Breast epithelium (tissue), 4 donors: ENCODE results near the gene NR2E1. TPM values are rescaled to one million over a fixed set of nuclear protein-coding genes. Genes with fewer than 3 reads are reported as not detected.

Experiments
- DNase-seq, 2 donors: peaks; one replicate each; pipeline ENCODE4 v3.0.0-alpha.2; 2019; ENCODE audit warnings: low spot score in 2 of 2
- H3K27ac ChIP-seq, 2 donors: fragments of 200-600 bp; sonication (generic) in 1 of 2; one replicate each; pipeline ENCODE4 v1.5.1; 2016 to 2019; ENCODE audit warnings: mild to moderate bottlenecking in 1 of 2
- H3K27me3 ChIP-seq, 2 donors: fragments of 200-600 bp; sonication (generic) in 1 of 2; one replicate each; pipeline versions ENCODE4 v1.5.1 to v1.6.0; 2017 to 2019; ENCODE audit warnings: control low read depth in 1 of 2, mild to moderate bottlenecking in 1 of 2
- H3K36me3 ChIP-seq: fragments of 200-600 bp; one replicate; pipeline ENCODE4 v1.5.1; 2019
- H3K4me1 ChIP-seq, 2 donors: fragments of 200-600 bp; sonication (generic); one replicate each; pipeline ENCODE4 v1.5.1; 2016 to 2019; ENCODE audit warnings: control low read depth in 1 of 2
- H3K4me3 ChIP-seq, 3 donors: fragments of 200-600 bp; sonication (generic); 1 replicate in 2 of 3; 2 replicates in 1 of 3; pipeline ENCODE4 v1.5.1; 2016 to 2019; ENCODE audit warnings: mild to moderate bottlenecking in 3 of 3, moderate library complexity in 2 of 3
- H3K9me3 ChIP-seq, 2 donors: fragments of 200-600 bp; sonication (generic) in 1 of 2; one replicate each; pipeline ENCODE4 v1.5.1; 2016 to 2019; ENCODE audit warnings: control low read depth in 1 of 2
- POLR2A ChIP-seq: fragments of 450-650 bp; IDR thresholded peaks from one replicate; pipeline ENCODE4 v1.6.1; 2016; ENCODE audit warnings: antibody characterized with exemption, mild to moderate bottlenecking, moderate library complexity
- POLR2AphosphoS5 ChIP-seq, 3 donors: sonication (generic); formaldehyde crosslinking; IDR thresholded peaks; one replicate each; pipeline ENCODE4 v1.6.1; 2017; ENCODE audit warnings: antibody characterized with exemption in 3 of 3
- intact Hi-C: fragments of 100-400 bp; cut with DNase I; formaldehyde crosslinking; loops from one replicate; pipeline ENCODE4 v1.15.1; 2023; ENCODE audit warnings: low total_unique reads
- total RNA-seq, 3 donors: library from RNA; depleted of rRNA; stranded (reverse); fragments of >200 nt; gene quantifications; one replicate each; pipeline ENCODE4 v1.1.0, GENCODE V29; 2016
- TF ChIP-seq, protein P1 (sequence below), 3 donors: fragments of 450-650 bp; IDR thresholded peaks; one replicate each; pipeline ENCODE4 v1.5.1; 2016 to 2017; ENCODE audit warnings: antibody characterized with exemption in 3 of 3, mild to moderate bottlenecking in 3 of 3, moderate library complexity in 3 of 3

The NR2E1 gene
- total RNA-seq, 3 donors from 2014 or later, result 0.33 TPM; not detected in 2

DNA sequence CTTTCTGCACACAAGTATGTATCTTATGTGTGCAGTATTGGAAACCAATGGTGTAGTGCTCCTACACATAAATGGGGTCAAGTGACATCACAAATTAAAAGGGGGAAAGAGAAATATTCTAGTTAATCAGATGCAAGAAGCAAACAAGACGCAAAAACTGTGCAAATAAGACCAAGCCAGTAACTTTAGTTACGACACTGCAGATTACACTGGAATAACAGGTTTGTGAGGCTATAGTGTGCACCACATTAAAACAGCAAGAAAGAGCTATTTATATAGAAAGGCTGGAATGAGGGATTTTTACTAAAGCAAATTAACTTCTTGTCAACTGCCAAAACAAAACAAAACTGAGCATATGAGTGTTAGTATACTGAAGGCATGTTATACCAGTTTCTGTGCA lies 45.8 kb downstream of the NR2E1 start:
- no peak for DNase-seq
- no peaks in the 10 kb centered on the region for H3K4me1 ChIP-seq
- no peaks in the 10 kb centered on the region for H3K9me3 ChIP-seq
- no peak overlapping the region for H3K4me3 ChIP-seq
- intact Hi-C loops, result no loop called here
- H3K36me3 ChIP-seq, result no peaks in the 10 kb centered on the region
- no peak overlapping the region for H3K27ac ChIP-seq
- TF ChIP-seq POLR2A, result no peak
- no peaks in the 10 kb centered on the region for H3K27me3 ChIP-seq

DNA sequence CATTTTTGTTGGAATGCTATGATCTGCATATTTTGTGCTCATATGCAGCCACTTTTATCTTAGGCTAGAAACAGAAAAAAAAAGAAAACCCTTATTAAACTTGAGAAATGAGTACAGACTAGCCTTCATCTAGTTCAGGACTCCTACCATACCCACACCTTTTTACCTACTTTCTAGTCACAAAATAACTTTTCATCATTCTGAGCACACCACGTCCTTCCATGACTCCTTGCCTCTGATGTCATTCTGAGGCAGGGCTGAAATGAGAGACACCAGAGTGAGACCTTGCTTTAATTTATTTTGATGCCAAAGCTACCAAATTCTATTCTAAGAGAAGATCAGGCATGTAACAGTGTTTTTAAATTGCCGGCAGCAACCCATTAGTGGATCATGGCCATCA lies 56.2 kb downstream of the NR2E1 start:
- H3K4me1 ChIP-seq, result no peaks in the 10 kb centered on the region
- H3K36me3 ChIP-seq, result no peaks in the 10 kb centered on the region
- TF ChIP-seq POLR2AphosphoS5 (IDR thresholded peaks at IDR 0.05) (no peak), POLR2A (no peak)
- TF ChIP-seq, protein P1, sequence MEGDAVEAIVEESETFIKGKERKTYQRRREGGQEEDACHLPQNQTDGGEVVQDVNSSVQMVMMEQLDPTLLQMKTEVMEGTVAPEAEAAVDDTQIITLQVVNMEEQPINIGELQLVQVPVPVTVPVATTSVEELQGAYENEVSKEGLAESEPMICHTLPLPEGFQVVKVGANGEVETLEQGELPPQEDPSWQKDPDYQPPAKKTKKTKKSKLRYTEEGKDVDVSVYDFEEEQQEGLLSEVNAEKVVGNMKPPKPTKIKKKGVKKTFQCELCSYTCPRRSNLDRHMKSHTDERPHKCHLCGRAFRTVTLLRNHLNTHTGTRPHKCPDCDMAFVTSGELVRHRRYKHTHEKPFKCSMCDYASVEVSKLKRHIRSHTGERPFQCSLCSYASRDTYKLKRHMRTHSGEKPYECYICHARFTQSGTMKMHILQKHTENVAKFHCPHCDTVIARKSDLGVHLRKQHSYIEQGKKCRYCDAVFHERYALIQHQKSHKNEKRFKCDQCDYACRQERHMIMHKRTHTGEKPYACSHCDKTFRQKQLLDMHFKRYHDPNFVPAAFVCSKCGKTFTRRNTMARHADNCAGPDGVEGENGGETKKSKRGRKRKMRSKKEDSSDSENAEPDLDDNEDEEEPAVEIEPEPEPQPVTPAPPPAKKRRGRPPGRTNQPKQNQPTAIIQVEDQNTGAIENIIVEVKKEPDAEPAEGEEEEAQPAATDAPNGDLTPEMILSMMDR (IDR thresholded peaks at IDR 0.05), result no peak
- no peak overlapping the region for H3K27ac ChIP-seq
- no peak overlapping the region for H3K4me3 ChIP-seq
- no peaks in the 10 kb centered on the region for H3K9me3 ChIP-seq
- no peaks in the 10 kb centered on the region for H3K27me3 ChIP-seq
- intact Hi-C loops, result no loop called here
- no peak for DNase-seq

DNA sequence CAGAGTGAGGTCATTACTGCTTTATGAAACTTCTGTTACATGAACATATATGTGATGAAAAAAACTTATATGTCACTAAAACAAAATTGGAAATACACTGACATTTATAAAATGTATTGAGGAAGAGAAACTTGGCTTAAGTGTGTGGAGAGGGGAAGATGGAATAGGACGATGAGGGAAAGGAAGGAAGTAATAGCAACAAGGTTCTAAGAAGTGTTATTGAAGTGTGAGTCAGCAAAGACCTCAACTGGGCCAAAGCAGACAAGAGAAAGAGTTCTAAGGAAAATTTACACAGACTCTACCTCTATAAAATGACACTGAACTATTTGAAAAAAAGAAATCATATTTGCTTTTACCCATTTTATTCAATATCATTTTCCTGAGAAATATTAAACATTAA lies 56.7 kb downstream of the NR2E1 start:
- no peaks in the 10 kb centered on the region for H3K36me3 ChIP-seq
- no peak for DNase-seq
- H3K4me1 ChIP-seq, result no peaks in the 10 kb centered on the region
- H3K27ac ChIP-seq, result no peak overlapping the region
- no peak overlapping the region for H3K4me3 ChIP-seq
- TF ChIP-seq, protein P1 (IDR thresholded peaks at IDR 0.05), result no peak
- TF ChIP-seq POLR2AphosphoS5 (IDR thresholded peaks at IDR 0.05) (no peak), POLR2A (no peak)
- no peaks in the 10 kb centered on the region for H3K9me3 ChIP-seq
- intact Hi-C loops, result no loop called here
- H3K27me3 ChIP-seq, result no peaks in the 10 kb centered on the region

DNA sequence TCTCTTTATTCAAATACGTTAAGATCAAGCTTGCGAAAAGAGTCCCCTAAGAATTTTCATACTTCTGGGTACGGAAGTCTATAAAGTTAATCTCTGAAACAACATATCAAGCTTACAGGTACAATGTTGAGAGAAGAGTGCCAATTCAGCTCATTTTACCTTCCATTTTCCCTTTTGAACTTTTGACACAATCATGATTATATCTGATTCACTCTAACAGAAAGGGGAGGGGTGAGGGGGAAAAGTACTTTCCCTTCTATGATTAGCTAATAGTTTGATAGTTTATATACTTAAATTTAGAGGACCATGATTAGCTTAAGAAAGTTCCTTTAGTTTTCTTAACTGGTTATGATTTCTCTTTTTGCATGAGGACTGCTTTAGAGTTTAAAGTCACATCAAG lies 61.5 kb downstream of the NR2E1 start:
- no peak for DNase-seq
- intact Hi-C loops, result no loop called here
- no peaks in the 10 kb centered on the region for H3K9me3 ChIP-seq
- no peak overlapping the region for H3K4me3 ChIP-seq
- H3K27me3 ChIP-seq, result no peaks in the 10 kb centered on the region
- H3K4me1 ChIP-seq, result no peaks in the 10 kb centered on the region
- no peaks in the 10 kb centered on the region for H3K36me3 ChIP-seq
- H3K27ac ChIP-seq, result no peak overlapping the region
- TF ChIP-seq, protein P1 (IDR thresholded peaks at IDR 0.05), result no peak
- TF ChIP-seq POLR2AphosphoS5 (IDR thresholded peaks at IDR 0.05) (no peak), POLR2A (no peak)

DNA sequence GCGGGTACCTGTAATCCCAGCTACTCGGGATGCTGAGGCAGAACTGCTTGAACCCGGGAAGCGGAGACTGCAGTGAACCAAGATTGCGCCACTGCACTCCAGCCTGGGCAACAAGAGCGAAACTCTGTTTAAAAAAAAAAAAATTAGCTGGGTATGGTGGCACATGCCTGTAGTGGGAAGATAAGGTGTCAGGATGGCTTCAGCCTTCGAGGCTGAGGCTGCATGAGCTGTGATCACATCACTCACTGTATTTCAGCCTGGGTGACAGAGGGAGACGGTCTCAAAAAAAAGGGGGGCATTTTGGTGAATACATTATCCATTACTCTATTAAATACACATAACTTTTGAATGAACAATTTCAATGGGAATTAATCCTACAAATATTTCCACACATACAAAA lies 62.6 kb downstream of the NR2E1 start:
- H3K4me1 ChIP-seq, result no peaks in the 10 kb centered on the region
- H3K36me3 ChIP-seq, result no peaks in the 10 kb centered on the region
- no peak overlapping the region for H3K4me3 ChIP-seq
- TF ChIP-seq, protein P1 (IDR thresholded peaks at IDR 0.05), result no peak
- TF ChIP-seq POLR2AphosphoS5 (IDR thresholded peaks at IDR 0.05), result no peak
- TF ChIP-seq POLR2A, result no peak
- intact Hi-C loops, result no loop called here
- H3K27ac ChIP-seq, result no peak overlapping the region
- H3K27me3 ChIP-seq, result no peaks in the 10 kb centered on the region
- H3K9me3 ChIP-seq, result no peaks in the 10 kb centered on the region
- DNase-seq, result no peak

DNA sequence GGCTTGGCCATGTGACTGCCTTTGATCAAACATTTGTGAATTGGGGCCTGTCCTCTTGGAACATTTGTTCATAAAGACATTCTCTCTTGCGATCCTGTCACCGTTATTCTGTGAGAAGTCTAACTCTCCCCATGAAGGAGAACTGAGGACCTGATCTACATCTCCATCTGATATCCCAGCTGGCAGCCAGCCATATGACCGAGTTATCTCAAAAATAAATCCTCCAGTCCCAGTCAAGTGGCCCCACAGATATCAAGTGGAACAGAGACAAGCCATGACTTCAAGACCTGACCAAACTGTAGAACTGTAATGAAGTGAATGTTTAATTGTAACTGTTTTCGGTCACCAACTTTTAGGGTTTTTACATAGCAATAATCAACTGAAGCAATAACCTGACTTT lies 69.3 kb downstream of the NR2E1 start:
- DNase-seq, result no peak
- TF ChIP-seq, protein P1 (IDR thresholded peaks at IDR 0.05), result no peak
- TF ChIP-seq POLR2A, result no peak
- no peak for TF ChIP-seq POLR2AphosphoS5 (IDR thresholded peaks at IDR 0.05)
- no peaks in the 10 kb centered on the region for H3K9me3 ChIP-seq
- no peaks in the 10 kb centered on the region for H3K36me3 ChIP-seq
- intact Hi-C loops, result no loop called here
- H3K4me1 ChIP-seq, result no peaks in the 10 kb centered on the region
- no peak overlapping the region for H3K27ac ChIP-seq
- no peak overlapping the region for H3K4me3 ChIP-seq
- H3K27me3 ChIP-seq, result no peaks in the 10 kb centered on the region
